ENCODE results near the gene DNTTIP2.
A peak's percentile ranks its signal among the peaks of the same experiment; 100 is the strongest.

GRCh38 chr1:93909146-93910050, 30.4 kb upstream of the DNTTIP2 start, which contains the start of gene GCLM:
- TF ChIP-seq POLR2A (IDR thresholded peaks at IDR 0.05) (peak; percentile 55), EP300 (IDR thresholded peaks at IDR 0.05; ENCODE audit: low read depth) (no peak), POLR2AphosphoS5 (IDR thresholded peaks at IDR 0.05) (peak; percentile 77 to 86 (median 80)), CTCF (IDR thresholded peaks at IDR 0.05) (peak; percentile 59 to 86 (median 78))
